Kidney capillary endothelial cell (primary cell): ENCODE results near the gene SULT2B1.
A peak's percentile ranks its signal among the peaks of the same experiment; 100 is the strongest.
"Not testable (repeated sequence)": the region's sequence is repeated elsewhere in the genome, so short reads cannot be mapped to it uniquely, and the experiment has no call there.

Source experiments
- DNase-seq: peaks from one replicate; pipeline ENCODE4 v3.0.0-alpha.2; 2018; ENCODE audit warnings: low spot score

SULT2B1 gene

DNA sequence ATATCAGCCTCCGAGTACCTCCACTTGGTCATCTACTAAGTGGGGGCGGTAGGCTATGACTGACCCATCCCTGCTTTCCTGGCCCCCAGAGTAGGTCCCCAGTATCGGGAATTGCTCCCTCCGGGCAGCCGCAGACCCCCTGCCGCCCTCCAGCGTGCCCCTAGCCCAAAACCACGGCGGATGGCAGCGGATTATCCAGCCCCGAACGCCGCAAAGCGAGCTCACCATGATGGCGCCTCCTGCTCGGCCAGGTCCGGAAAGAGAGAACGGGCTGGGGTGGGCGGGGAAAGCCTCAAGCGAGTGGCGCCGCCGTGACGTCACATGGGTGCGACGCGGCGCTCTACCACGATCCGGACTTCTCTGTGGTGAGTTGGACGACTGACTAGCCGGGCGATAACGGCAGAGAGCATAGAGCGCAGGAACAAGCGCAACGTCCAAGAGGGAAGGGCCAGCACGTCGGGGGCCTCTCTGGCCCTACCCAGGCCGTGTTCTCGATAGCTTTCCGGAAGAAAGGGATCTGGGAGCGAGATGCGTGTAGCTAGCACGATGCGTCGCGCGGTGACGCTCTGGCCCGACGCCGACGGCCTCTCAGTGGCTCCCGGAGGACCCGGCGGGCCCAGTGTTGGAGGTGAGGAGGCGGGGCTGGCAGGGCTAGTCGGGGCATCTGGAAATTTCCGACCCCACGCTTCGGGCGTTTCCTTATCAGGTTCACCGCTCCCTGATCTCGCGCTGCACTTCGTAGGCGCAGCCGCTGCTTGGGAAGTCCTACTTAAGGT, 67.1 kb downstream of the SULT2B1 start, which contains the start of the genes RPL18 and SPHK2:
TSS of gene RPL18 (minus strand) at position 263 of the 776 bp plus-strand sequence. CDS start at position 228, 35 bp downstream.
TSS of gene SPHK2 (plus strand) at position 591 of the 776 bp plus-strand sequence. CDS start 1,009 bp downstream, outside the sequence.
- DNase-seq: peak; percentile 98

DNA sequence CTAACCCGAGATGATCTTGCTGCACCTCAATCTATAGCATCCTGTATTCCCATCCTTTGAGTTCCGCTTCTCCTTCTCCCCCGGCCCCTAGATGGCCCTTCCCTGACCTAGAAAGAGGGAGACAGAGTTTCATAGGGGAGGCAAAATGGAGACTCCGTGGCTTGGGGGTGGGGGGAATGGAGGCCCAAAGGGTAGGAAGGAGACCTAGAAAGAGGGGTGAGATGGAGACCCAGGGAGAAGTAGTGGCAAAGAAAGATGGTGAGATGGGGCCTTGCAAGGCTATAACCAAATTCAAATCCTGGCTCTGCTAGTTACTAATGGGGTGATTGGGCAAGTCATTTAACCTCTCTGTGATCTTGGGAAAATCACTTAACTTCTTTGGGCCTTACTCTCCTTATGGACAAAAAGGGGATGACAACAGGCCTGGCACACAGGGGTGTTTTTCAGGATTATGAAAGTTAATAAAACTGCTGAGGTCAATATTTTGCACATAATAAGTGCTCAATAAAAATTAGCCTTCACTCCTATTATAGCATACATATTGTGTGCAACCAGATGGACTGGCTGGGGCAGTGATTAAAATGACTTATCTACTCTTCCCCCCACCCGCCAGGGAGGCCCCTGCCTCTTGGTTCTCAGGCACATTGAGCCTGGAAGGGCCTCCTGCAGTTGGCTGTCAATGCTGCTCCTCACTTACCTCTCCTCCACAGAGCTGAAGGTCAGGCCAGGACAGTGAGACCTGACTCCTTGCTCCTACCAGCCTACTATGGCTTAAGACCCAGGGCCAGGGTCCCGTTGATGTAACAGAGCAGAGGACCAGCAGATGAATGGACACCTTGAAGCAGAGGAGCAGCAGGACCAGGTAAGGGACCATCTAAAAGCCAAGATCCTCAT, 68.0 kb downstream of the SULT2B1 start:
- DNase-seq: no peak

DNA sequence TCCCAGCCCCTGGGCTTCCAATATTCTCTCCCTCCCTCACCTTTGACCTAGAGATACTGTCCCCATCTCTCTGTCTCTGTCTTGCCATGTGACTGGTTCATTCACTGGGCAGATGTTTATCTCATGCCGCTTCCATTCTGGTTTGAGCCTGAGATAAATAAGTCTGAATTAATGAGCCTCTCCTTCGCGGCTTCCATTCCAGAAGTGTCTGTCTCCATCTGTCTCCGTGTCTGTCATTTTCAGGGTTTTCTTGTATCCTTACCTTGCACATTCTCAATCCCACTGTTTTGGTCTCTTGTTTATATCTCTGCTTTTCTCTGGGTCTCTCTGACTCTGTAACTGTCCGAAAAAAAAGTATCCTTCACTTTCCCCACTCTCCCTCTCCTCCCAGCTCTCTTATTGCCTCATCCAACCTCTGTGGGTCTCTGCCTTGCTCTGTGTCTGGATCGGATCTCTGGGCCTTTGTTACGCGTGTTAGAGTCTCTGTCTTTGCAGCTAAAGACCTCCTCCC, 71.6 kb downstream of the SULT2B1 start:
- no peak for DNase-seq

DNA sequence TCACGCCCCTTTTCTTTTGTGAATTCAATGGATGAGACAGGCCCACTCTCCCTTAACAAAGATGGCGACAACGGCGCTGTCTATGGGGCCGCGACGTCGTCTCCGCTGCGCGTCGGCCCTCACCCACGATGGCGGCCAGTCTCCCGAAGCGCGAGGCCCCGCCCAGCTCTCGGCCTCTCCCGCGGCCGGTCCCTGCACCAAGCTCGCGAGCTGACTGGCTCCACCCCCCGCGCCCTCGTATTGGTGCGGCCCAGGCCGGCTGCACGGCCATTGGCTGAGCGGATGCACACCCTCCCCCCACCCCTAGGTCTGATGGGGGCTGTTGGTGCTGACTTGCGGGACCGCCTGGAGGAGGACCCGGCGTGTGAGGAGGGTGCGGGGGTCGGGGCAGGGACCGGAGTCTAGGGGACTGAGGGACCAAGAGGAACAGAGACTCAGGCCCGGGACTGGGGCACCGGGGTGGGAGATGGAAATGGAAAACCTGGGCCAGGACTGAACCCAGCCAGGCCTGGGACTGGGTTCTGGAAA, 72.2 kb downstream of the SULT2B1 start:
- DNase-seq: peak; percentile 98

GRCh38 chr19:48624791-48625723, 73.1 kb downstream of the SULT2B1 start:
- DNase-seq: no peak

DNA sequence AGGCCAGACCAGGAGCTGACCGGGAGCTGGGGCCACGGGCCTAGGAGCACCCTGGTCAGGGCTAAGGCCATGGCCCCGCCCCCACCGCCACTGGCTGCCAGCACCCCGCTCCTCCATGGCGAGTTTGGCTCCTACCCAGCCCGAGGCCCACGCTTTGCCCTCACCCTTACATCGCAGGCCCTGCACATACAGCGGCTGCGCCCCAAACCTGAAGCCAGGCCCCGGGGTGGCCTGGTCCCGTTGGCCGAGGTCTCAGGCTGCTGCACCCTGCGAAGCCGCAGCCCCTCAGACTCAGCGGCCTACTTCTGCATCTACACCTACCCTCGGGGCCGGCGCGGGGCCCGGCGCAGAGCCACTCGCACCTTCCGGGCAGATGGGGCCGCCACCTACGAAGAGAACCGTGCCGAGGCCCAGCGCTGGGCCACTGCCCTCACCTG, 73.9 kb downstream of the SULT2B1 start:
- DNase-seq: no peak

DNA sequence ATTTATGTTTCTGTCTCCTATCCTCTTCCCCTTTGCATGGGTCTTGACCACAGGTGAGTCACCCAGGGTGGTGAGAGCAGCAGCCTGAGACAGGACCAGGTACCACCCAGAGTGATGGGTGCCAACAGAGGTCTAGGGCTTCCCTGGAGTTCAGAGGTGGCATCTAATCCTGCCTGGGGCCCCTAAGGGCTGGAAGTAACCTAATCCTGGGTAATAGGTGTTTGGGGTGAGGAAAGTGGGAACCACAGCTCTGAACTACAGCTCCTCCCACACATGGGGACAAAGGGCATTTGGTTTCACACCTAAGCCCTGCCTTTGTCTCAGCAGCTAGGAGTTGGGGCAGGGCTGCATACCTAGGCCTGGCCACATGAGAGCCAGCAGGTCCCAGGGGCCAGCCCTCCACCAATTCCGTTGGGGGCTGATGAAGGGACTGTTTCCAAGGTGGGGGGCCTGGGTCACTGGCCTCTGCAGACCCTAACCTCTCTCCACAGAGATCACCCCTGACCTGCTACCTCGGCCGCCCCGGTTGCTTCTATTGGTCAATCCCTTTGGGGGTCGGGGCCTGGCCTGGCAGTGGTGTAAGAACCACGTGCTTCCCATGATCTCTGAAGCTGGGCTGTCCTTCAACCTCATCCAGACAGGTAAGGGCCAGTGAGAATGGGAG, 75.4 kb downstream of the SULT2B1 start:
- no peak for DNase-seq

DNA sequence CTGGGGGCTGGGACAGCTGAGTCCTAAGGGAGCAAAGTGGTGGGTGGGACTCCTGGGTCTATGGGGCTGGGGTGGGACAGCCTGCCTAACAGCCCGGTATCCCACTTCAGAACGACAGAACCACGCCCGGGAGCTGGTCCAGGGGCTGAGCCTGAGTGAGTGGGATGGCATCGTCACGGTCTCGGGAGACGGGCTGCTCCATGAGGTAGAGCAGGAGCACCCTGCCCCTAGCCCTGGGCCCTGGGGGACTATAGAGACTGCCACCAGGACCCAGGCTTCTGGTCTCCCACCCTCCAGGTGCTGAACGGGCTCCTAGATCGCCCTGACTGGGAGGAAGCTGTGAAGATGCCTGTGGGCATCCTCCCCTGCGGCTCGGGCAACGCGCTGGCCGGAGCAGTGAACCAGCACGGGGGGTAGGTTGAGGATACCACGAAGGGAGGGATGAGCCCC, 75.9 kb downstream of the SULT2B1 start:
- no peak for DNase-seq

GRCh38 chr19:48628486-48629296, 76.7 kb downstream of the SULT2B1 start:
- no peak for DNase-seq

DNA sequence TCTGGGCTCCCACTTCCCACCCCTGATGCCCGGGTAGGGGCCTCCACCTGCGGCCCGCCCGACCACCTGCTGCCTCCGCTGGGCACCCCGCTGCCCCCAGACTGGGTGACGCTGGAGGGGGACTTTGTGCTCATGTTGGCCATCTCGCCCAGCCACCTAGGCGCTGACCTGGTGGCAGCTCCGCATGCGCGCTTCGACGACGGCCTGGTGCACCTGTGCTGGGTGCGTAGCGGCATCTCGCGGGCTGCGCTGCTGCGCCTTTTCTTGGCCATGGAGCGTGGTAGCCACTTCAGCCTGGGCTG, 77.3 kb downstream of the SULT2B1 start:
- DNase-seq: no peak

GRCh38 chr19:48629599-48630295, 77.8 kb downstream of the SULT2B1 start:
- DNase-seq: no peak

- DNase-seq: peak; percentile 45
These were observed 78.5 kb downstream of the SULT2B1 start for GRCh38 chr19:48630296-48631063.

- no peak for DNase-seq
These were observed 79.3 kb downstream of the SULT2B1 start for GRCh38 chr19:48631225-48631624.

GRCh38 chr19:48632286-48632685, 80.3 kb downstream of the SULT2B1 start:
- not testable (repeated sequence) for DNase-seq

GRCh38 chr19:48632692-48633147, 80.7 kb downstream of the SULT2B1 start:
- DNase-seq: no peak

DNA sequence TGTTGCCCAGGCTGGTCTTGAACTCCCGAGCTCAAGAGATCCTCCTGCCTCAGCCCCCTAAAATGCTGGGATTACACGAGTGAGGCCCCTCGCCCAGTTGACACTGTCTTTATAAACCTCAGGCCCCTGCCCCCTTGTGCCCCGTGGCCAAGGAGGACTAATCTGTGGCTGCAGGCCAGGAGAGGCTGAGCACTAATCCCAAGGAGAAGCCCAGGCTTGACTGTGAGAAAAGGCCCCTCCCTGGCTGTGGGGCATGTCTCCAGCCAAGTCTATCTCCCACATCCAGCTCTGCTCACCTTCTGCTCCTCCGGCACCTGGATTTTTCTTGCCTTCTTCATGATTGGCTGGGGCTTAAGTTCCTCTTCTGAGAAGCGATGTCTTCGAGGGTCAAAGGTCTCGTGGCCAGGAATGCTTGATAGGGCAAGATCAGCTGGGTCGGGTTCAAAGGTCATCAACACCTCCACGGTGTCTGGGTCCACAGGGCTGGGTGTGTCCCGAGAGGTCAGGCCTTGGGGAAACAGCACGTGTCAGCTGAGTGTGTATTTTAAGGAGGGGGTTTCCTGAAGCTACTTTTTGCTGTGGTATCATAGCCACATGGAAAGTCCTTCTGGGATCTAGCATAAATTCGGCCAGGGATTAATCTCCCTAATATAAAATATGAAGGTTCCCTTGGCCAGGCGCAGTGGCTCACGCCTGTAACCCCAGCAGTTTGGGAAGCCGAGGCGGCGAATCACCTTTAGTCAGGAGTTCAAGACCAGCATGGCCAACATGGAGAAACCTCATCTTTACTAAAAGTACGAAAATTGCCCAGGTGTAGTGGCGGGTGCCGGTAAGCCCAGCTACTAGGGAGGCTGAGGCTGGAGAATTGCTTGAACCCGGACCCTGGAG, 81.4 kb downstream of the SULT2B1 start:
- DNase-seq: no peak

GRCh38 chr19:48634036-48634342, 82.0 kb downstream of the SULT2B1 start:
- DNase-seq: no peak
